ENCODE results near the gene ARMC5.
"Not testable (repeated sequence)": the region's sequence is repeated elsewhere in the genome, so short reads cannot be mapped to it uniquely, and the experiment has no call there.

ARMC5 gene

DNA sequence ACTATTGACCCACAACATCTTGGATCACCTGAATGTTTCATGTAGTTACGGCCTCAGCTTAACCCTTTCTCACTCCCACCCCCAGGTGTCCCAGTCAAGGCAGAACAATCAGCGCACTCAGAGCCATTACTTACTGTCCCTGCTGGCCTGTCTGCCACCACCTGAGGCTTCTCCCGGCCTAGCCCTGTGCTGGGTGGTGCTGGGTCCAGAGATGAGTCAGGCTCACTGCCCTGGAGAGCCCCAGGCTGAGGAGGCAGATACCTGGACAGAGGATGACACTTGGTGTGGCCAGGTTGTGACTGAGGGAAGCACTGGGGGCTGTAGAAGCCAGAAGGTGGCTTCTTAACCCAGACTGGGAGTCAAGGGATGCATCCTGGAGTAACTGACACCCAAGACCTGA is 19.7 kb downstream of the ARMC5 start:
- FAIRE-seq = no peak

DNA sequence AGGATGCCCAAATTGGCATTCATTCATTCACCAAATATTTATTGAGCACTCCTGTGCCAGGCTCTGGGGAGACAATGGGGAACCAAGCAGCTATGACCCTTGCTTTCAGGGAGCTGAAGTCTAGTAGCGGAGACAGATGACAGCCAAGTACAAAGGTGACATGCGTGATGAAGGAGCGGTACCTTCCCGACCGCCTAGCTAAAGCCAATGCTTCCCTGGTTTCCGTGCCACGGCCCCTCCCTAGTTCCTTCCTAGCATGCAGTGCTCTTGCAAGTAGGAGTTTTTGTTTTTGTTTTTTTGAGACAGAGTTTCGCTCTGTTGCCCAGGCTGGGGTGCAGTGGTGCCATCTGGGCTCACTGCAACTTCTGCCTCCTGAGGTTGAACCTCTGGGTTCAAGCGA is 20.4 kb downstream of the ARMC5 start:
- no peak for FAIRE-seq

DNA sequence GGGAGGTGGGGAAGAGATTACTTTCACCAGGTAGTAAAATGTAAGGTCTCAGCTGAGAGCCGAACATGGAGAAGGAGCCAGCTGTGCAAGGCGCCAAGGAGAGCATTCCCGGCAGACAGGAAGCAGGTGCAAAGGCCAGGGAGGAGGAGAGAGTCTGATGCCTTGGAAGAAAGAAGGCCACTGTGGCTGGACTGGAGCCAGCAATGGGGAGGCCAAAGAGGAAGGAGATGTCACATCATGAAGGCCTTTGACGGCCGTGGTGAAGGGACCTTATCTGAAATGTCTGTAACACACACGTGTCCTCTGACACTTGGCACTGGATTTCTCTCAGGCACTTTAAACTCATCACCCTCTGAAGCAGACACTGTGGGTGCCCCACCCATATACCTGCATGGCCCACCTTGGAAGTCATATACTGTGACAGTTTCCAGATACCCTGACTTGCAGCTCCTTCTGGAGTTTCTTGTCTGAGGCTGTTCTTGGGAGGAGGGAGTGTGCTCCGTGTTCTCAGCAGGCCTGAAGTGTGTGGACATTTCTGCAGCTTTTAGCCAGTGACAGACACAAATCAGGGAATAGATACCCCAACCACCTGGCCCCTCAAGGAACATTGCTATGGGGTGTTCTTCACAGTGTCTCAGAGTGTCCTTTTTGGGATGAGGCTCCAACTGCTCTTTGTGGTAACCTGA is 21.7 kb downstream of the ARMC5 start:
- no peak for FAIRE-seq

DNA sequence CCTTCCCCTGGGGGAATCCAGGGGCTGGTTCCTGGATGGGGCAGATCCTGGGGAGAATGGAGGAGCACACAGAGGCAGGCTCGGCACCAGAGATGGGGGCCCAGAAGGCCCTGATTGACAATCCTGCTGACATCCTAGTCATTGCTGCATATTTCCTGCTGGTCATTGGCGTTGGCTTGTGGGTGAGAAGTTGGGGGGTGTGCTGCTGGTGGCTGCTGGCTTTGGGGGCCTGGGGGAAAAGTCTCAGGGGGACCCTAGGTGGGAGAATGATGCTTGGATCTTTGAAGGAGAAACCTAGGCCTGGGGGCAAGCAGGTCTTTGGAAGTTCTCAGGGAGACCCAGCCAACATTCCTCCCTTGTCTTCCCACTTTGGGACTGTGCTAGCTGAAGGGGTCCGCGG is 23.8 kb downstream of the ARMC5 start, which contains the start of gene SLC5A2:
SLC5A2 (plus strand) TSS at position 43 of the 400 bp plus-strand sequence; CDS start at position 57, 14 bp downstream.
- no peak for FAIRE-seq

DNA sequence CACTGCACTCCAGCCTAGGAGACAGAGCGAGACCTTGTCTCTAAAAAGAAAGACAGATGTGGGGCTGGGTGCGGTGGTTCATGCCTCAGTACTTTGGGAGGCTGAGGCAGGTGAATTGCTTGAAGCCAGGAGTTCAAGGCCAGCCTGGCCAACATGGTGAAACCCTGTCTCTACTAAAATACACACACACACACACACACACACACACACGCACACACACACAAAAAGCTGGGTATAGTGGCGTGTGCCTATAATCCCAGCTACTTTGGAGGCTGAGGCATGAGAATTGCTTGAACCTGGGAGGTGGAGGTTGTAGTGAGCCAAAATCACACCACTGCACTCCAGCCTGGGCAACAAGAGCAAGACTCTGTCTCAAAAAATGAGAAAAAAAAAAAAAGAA is 24.7 kb downstream of the ARMC5 start:
- FAIRE-seq = not testable (repeated sequence)

DNA sequence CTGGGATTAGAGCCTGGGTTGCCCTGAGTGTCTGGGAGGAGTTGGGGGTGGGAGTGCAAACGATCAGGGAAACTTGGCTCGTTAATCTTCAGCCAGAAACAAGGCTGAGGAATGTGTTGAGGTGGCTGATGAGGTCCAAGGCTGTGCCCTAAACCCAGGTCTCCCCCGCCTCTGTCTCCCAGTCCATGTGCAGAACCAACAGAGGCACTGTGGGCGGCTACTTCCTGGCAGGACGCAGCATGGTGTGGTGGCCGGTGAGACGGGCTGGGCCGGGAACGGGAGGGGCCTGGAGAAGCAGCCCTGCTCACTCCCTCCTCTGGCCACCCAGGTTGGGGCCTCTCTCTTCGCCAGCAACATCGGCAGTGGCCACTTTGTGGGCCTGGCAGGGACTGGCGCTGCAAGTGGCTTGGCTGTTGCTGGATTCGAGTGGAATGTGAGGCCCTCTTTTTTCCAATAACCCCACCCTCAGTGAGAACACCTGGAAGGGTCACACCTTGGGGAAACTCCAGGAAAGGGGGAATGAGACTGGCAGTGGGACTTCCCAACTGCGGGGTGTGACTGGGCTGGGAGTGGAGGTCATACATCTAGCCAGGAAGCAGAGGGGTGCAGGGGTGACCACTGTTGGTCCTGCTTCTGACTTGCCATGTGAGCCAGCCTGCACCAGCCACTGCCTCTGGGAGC is 25.3 kb downstream of the ARMC5 start:
- FAIRE-seq = no peak

DNA sequence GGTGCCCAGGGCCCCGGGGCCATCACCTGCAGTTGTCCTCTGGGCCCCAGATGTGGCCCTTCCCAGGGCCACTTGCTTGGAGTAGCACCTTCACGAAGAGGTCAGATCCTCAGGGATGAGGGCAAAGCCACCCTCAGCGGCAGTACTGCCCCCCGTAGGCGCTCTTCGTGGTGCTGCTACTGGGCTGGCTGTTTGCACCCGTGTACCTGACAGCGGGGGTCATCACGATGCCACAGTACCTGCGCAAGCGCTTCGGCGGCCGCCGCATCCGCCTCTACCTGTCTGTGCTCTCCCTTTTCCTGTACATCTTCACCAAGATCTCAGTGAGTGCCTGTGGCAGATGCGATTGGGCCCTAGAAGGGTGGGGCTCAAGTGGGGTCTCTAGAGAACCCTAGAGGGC is 26.3 kb downstream of the ARMC5 start:
- no peak for FAIRE-seq

DNA sequence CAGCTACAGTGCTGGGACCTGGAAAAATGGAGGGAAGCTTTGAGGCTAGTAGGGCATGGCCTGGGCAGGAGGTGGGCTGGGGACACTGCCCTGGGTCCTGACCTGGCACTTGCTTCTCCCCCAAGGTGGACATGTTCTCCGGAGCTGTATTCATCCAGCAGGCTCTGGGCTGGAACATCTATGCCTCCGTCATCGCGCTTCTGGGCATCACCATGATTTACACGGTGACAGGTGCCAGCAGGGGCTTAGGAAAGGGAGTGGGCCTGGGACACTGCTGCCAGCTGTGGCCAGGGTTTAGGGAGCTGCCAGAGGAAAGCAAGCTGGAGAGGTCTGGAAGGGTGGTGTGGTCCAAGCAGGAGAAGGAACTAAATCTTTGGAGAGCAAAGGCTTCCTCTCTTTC is 26.7 kb downstream of the ARMC5 start:
- no peak for FAIRE-seq

DNA sequence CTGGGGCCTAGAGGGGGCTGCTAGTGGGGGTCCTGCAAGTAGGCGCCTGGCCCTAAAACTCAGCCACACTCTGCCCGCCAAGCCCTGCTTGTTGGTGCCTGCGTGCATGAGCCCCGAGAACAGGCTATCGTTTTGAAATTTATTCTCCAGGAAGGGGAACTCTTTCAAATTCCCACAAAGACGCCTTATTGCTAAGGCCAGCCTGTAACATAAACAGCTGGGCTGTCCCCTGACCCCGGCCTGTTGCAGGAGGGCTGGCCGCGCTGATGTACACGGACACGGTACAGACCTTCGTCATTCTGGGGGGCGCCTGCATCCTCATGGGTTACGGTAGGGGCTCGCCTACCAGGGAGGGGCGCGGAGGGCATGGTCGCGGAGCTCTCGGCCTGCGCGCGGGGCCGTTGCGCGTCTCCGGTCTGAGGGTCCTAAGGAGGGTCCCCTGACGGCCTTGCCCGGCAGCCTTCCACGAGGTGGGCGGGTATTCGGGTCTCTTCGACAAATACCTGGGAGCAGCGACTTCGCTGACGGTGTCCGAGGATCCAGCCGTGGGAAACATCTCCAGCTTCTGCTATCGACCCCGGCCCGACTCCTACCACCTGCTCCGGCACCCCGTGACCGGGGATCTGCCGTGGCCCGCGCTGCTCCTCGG is 27.9 kb downstream of the ARMC5 start:
- no peak for FAIRE-seq

DNA sequence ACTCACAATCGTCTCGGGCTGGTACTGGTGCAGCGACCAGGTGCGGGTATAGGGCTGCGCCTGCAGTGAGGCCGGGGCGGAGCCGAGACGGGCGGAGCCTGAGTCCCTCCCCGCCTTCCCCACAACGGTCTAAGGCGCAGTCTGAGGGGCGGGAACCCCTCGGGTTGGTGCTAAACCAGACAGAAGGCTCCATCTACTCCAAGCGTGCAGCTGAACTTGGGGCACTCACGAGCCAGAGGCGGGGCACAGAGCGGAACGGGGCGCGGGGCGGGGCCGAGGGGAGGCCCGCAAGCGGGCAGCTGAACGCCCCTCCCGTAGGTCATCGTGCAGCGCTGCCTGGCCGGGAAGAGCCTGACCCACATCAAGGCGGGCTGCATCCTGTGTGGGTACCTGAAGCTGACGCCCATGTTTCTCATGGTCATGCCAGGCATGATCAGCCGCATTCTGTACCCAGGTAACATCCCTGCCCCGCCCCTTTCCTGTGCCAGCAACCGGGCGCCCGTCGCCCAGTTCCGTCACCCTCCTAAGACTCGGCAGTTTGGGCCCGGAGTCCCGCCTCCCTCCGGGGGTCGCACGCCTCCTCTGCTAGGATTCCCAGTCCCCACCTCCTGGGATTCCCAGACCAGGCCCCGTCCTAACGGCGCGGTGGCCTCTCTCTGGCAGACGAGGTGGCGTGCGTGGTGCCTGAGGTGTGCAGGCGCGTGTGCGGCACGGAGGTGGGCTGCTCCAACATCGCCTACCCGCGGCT is 28.6 kb downstream of the ARMC5 start:
- FAIRE-seq = no peak

DNA sequence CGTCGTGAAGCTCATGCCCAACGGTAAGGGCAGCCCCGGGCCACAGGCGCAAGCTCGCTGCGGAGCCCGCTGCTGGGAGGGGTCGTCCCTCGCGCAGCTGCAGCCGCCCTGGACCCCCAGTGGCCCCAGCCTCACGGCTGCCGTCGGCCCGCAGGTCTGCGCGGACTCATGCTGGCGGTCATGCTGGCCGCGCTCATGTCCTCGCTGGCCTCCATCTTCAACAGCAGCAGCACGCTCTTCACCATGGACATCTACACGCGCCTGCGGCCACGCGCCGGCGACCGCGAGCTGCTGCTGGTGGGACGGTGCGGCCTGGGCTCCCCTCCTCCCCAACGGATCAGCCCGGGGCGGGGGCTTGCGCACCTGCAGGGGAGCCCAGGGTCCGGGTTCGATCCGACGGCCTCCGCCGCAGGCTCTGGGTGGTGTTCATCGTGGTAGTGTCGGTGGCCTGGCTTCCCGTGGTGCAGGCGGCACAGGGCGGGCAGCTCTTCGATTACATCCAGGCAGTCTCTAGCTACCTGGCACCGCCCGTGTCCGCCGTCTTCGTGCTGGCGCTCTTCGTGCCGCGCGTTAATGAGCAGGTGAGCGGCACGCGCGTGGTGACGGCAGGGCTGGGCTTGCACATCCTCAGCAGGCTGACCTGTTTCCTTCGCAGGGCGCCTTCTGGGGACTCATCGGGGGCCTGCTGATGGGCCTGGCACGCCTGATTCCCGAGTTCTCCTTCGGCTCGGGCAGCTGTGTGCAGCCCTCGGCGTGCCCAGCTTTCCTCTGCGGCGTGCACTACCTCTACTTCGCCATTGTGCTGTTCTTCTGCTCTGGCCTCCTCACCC is 29.4 kb downstream of the ARMC5 start:
- no peak for FAIRE-seq

DNA sequence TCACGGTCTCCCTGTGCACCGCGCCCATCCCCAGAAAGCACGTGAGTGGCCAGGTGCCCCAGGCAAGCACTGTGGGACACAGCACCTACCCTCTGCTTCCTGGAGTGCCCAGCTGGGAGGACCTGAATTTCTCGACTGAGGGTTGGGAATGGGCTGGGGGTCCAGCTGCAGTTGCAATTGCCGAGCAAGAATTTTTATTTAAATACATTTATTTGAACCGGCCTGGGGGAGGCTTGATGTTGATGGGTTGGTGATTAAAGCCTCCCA is 29.9 kb downstream of the ARMC5 start:
- no peak for FAIRE-seq

DNA sequence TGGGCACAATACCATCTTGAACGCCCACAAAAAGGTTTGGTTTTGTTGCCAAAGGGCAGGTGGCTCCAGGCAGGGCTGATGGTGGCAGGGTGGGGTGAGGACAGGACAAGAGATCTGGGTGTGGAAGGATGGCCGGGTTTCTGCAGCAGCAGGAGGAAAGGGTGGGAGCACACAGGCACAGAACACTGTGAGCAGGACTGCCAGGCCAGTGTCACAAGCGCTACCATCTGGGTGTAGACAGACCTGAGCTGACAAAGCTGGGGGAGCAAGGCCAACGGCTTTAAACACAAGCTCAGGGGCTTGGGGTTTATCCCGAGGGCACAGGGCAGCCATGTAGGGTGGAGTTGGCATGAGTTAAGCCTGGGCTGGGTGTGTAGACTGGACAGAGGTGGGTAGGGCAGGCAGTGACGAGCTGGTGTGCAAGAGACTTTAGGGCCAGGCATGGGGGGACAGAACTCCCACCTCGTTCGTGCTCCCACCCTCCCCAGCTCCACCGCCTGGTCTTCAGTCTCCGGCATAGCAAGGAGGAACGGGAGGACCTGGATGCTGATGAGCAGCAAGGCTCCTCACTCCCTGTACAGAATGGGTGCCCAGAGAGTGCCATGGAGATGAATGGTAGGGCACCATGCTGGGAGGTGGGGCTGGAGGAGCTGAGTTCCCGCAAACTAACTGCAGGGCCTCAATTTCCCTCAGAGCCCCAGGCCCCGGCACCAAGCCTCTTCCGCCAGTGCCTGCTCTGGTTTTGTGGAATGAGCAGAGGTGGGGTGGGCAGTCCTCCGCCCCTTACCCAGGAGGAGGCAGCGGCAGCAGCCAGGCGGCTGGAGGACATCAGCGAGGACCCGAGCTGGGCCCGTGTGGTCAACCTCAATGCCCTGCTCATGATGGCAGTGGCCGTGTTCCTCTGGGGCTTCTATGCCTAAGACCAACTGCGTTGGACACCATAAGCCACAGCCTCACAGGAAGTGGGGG is 30.6 kb downstream of the ARMC5 start:
- no peak for FAIRE-seq

DNA sequence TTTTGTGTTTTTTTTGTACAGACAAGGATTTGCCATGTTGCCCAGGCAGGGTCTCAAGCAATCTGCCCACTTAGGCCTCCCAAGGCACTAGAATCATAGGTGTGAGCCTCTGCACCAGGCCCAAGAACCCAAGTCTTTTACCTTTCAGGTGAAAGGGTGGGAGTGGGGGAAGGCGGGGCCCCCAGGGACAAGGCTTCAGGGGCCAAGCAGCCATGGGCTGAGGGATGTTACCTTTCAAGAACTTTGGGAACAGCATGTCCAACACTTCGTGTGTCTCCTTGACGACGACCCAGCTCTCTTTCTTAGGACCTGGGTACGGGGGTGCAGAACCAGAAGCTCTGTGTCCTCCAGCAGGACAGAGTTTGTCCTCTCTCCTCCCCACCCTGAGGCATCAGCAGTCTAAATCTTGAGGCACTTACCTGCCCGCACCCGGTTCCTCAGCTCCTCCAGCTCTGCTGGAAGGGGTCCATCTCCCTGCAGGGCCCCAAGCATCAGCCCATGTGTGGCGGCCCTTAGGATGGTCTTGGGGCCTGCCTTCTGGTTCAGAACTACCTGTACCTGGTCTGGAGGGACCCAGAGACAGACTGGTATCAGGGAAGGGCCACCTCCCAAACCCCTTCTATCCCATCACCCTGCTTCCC is 32.6 kb downstream of the ARMC5 start:
- FAIRE-seq = no peak

DNA sequence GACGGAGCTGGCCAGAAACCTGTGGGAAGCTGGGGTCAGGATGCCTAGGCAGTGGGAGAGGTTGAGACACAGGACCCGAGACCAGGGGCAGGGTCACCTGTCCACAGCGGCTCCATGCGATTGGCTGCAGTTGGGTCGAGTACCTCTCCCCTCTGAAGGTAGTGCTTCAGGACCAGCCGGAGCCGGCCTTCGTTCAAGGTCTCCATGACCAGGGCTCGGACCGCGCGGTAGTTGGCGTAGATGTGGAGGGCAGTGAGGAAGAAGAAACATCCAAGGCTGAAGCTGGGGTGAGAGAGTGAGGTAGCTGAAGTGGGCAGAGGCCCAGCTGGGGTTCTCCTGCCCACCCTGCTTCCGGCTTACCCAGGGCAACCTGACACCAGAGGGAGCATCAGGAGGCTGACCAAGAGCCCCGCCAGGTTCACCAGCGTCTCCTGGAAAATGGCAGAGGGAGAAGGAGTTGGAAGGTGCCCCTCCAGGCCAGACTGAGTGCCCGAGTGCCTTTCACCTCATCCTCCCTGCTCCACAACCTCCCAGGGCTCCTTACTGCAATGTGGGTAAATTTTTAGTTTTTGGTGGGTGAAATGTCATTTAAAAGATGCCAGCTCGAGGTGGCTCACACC is 34.3 kb downstream of the ARMC5 start:
- no peak for FAIRE-seq

DNA sequence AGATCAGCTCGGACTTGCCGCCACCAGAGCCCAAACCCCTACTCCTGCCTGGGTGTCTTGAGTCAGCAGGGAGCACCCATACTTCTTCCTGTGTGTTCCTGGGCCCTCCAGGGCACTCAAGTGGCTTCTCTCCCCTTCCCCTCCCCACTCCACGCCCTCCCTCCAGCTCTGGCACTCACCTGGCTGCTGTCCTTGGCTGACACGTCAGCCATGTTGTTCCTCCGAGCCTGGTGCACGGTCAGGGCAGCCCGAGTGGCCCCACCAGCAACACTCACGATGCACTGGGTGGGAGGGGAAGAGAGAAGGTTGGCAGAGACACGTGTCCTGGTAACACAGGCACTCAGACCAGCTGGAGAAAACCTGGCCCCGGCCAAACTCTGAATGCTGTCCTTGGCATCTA is 37.4 kb downstream of the ARMC5 start:
- FAIRE-seq = no peak

DNA sequence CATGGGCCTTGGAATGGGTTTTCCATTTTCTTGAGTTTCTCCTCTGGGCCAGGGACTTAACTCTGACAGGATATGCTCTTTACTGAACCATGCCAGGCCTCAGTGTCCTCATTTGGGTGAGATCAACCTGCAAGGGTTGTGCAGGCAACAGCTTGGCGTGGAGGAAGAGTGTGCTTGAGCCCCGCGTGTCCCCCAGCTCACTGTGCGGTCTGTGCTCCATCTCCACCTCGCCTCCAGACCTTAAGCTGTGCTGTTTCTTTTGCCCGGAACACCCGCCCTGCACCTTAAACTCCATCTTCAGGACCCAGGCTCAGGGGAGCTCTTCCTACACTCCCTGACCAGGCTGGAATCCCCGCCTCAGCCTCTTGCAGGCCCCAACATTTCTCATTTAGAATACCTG is 39.2 kb downstream of the ARMC5 start:
- no peak for FAIRE-seq

DNA sequence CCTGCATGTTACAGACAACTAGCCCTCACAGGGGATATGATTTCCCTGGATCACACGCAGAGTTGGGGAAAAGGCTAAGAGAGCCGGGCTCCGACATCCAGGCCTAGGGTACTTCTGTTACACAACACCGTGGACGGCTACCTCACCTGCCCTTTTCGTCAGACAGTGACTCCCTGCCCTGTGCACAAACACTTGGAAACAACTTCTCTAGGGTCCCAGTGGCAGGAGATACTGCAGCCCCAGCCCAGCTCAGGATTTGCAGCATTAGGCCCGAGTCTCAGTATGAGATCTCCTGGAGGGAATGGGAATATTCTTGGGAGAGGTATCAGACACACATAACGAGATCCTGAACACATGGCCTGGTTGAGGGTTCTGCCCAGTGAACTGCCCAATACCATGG is 40.6 kb downstream of the ARMC5 start:
- no peak for FAIRE-seq

DNA sequence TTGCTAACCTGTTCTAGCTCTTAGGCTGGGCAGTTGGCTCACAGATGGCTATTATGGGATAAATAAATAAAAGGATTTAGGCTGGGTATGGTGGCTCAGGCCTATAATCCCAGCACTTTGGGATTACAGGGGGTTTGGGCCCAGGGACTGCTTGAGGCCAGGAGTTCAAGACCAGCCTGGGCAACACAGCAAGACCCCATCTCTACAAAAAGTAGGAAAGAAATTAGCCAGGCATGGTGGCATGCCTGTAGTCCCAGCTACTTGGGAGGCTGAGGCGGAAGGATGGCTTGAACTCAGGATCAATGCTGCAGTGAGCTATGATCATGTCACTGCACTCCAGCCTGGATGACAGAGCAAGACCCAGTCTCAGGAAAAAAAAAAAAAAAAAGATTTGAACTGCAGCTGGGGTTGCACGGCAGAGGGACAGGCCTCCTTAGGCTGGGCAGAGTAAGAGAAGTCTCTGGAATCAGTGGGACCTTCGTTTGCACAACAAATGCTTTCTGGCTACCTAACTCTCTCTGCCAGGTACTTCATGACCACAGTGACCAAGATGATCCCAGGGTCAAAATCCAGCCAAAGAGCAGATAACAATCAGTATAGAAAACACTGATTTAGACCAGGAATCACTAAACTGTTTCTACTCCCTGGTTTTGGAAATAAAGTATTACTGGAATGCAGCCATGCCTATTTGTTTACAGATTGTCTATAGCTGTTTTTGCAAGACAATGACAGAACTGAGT is 42.1 kb downstream of the ARMC5 start:
- FAIRE-seq = no peak

DNA sequence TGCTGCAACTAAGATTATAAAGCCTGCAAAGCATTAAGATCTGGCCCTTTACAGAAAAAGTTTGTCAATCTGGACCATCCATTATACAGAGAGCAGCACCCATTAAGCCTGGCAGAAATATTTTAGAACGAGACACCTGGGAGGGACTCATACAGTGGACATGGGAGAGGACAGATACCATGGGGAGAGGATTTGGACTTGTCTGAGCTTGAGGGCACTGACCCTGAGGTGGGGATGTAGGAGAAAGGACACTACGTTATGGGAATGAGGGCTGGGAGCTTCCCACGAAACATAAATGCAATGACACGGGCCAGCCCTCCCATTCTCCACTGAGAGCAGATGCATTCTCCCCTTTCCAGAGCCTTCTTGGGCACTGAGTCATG is 42.7 kb downstream of the ARMC5 start:
- FAIRE-seq = no peak

Data from TTC549 (cell line).